GM10847 (cell line): ENCODE data around the gene CFAP157.

Source experiments
- POLR2A ChIP-seq: IDR thresholded peaks from 2 replicates; pipeline ENCODE4 v1.6.1; 2011; ENCODE audit not compliant: insufficient read length; ENCODE audit errors: extremely low read depth

The CFAP157 gene

GRCh38 chr9:127756233-127756632, 49.4 kb downstream of the CFAP157 start:
- TF ChIP-seq POLR2A: no peak

GRCh38 chr9:127758843-127759242, 52.1 kb downstream of the CFAP157 start:
- TF ChIP-seq POLR2A: no peak

- TF ChIP-seq POLR2A: no peak
Observed at GRCh38 chr9:127761061-127761460, 54.3 kb downstream of the CFAP157 start.

- TF ChIP-seq POLR2A: no peak
Observed at GRCh38 chr9:127761491-127761956, 54.7 kb downstream of the CFAP157 start.

- TF ChIP-seq POLR2A: no peak
Observed at GRCh38 chr9:127762111-127762676, 55.4 kb downstream of the CFAP157 start.

- TF ChIP-seq POLR2A: no peak
Observed at GRCh38 chr9:127763918-127764384, 57.2 kb downstream of the CFAP157 start.

GRCh38 chr9:127765418-127765817, 58.6 kb downstream of the CFAP157 start:
- TF ChIP-seq POLR2A: no peak
